Ovary (tissue), 9 donors: Measurements from ENCODE around the gene ANKH. TPM values are rescaled to one million over a fixed set of nuclear protein-coding genes. Genes with fewer than 3 reads are reported as not detected.

ENCODE experiments used
- DNase-seq, 5 donors: peaks; one replicate each; pipeline ENCODE4 v3.0.0-alpha.2; 2019 to 2020
- H3K27ac ChIP-seq, 2 donors: fragments of 200-600 bp; one replicate each; pipeline versions ENCODE4 v1.5.1 to v1.8.0; 2019 to 2022
- H3K27me3 ChIP-seq: fragments of 200-600 bp; one replicate; pipeline ENCODE4 v1.8.0; 2022
- H3K36me3 ChIP-seq: fragments of 200-600 bp; sonication (generic); one replicate; pipeline ENCODE4 v1.5.1; 2019
- H3K4me1 ChIP-seq: one replicate; pipeline ENCODE4 v1.8.1; 2013; ENCODE audit warnings: mild to moderate bottlenecking, moderate library complexity; ENCODE audit not compliant: insufficient read depth
- H3K4me3 ChIP-seq: fragments of 200-600 bp; sonication (generic); one replicate; pipeline ENCODE4 v1.5.1; 2017
- H3K9me3 ChIP-seq, 2 donors: fragments of 200-600 bp in 1 of 2; sonication (generic) in 1 of 2; one replicate each; pipeline versions ENCODE4 v1.5.1 to v1.8.1; 2013 to 2019; ENCODE audit warnings: mild to moderate bottlenecking in 1 of 2, moderate library complexity in 1 of 2
- EP300 ChIP-seq: sonication (generic); formaldehyde crosslinking; IDR thresholded peaks from one replicate; pipeline ENCODE4 v1.6.1; 2017; ENCODE audit warnings: antibody characterized with exemption
- POLR2A ChIP-seq: fragments of 450-650 bp; IDR thresholded peaks from one replicate; pipeline ENCODE4 v1.6.1; 2017; ENCODE audit warnings: antibody characterized with exemption, mild to moderate bottlenecking, moderate library complexity
- WGBS, 3 donors: extraction: QIAGEN DNeasy Blood & Tissue Kit in 1 of 3; methylation state at CpG; one replicate each; pipeline versions ENCODE4 v1.1.5 to v1.1.7; 2013 to 2017; 5-methylcytosine and 5-hydroxymethylcytosine counted together
- intact Hi-C, 4 donors: fragments of 100-400 bp; cut with DNase I; formaldehyde crosslinking; loops; one replicate each; pipeline versions ENCODE4 v1.11.0 to v1.15.1; 2022 to 2023
- microRNA-seq, 3 donors: library from miRNA; unstranded; fragments of <30 nt; microRNA quantifications; one replicate each; pipeline versions ENCODE4 to v1.2.0, GENCODE V29; 2019 to 2020
- polyA plus RNA-seq, 2 donors: library from polyadenylated mRNA; stranded (reverse); fragments of 200-250 nt in 1 of 2; fragments of 350-450 nt in 1 of 2; fragmentation: Illumina TruSeq in 1 of 2; extraction: RNeasy Lipid Tissue Mini Kit (QIAGEN cat#74804) in 1 of 2; gene quantifications; one replicate each; pipeline ENCODE4 v1.2.3, GENCODE V29; 2013 to 2014
- small RNA-seq: library from RNA; depleted of rRNA; stranded (forward); fragments of <200 nt; gene quantifications from one replicate; pipeline ENCODE3, GENCODE V24; 2016
- total RNA-seq, 7 donors: library from RNA; depleted of rRNA in 2 of 7; stranded (reverse); fragments of >200 nt in 2 of 7; fragmentation: NEBNext Ultra II Directional in 3 of 7; extraction: Animal tissue kit (Norgen Biotek cat#: 25700) in 3 of 7; gene quantifications; one replicate each; pipeline versions ENCODE4 v1.1.0 to v1.2.4, GENCODE V29; 2016 to 2023
- TF ChIP-seq, protein P1 (sequence below), 3 donors: fragments of 450-650 bp in 2 of 3; fragments of 200-600 bp in 1 of 3; IDR thresholded peaks; one replicate each; pipeline versions ENCODE4 v1.5.1 to v1.8.0; 2016 to 2022; ENCODE audit warnings: antibody characterized with exemption in 3 of 3, mild to moderate bottlenecking in 1 of 3
- donor health status: DM: no; HTN: no; CAD: no; lungs with moderate emphysema.
- donor health status: DM: no; HTN: no; CAD: no.
- donor health status: Bipolar disorder and iron deficiency.
- donor health status: DM: yes; HTN: yes; CAD: no.
- donor health status: DM: no; HTN: no; CAD: no.
- donor health status: DM: yes; HTN: yes; CAD: no.

Gene ANKH
- total and polyA plus RNA-seq, 9 donors = 17.2 to 80.7 (median 44.6) TPM

DNA sequence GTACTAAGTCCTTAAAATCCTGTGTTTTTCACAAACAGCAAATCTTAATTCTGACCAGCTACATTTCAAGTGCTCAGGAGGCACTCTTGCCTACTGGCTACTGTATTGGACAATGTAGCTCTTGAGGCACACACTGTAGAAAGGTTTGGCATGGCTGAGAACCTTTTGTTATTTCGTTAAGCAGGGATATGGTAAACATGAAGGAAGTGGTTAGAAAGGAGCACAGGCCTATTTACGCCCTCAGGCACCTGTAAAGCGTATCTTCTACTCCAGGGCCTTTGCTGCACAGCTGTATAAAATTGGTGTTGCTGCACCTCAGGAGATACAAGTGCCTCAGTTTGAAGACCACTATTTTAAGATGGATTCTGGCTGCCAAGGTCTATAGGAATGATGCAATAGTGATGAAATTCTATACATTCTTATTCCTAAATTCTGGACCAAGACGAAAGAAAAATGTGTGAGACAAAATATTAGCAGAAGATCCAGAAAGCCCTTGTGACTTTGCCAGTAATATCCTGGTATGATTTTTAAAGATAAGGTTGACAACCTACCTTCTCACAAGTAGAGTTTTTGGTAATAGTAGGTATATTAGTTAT, 216.3 kb downstream of the ANKH start:
- H3K27ac ChIP-seq = no peak overlapping the region
- WGBS, 3 donors = 61 to 64% (median 63%) methylated on average over 4 of the region's 4 CpGs
- intact Hi-C loops = no loop called here
- H3K36me3 ChIP-seq = no peaks in the 10 kb centered on the region
- H3K4me1 ChIP-seq = no peaks in the 10 kb centered on the region
- no peak for DNase-seq
- TF ChIP-seq EP300 (no peak), POLR2A (no peak)
- TF ChIP-seq, protein P1, sequence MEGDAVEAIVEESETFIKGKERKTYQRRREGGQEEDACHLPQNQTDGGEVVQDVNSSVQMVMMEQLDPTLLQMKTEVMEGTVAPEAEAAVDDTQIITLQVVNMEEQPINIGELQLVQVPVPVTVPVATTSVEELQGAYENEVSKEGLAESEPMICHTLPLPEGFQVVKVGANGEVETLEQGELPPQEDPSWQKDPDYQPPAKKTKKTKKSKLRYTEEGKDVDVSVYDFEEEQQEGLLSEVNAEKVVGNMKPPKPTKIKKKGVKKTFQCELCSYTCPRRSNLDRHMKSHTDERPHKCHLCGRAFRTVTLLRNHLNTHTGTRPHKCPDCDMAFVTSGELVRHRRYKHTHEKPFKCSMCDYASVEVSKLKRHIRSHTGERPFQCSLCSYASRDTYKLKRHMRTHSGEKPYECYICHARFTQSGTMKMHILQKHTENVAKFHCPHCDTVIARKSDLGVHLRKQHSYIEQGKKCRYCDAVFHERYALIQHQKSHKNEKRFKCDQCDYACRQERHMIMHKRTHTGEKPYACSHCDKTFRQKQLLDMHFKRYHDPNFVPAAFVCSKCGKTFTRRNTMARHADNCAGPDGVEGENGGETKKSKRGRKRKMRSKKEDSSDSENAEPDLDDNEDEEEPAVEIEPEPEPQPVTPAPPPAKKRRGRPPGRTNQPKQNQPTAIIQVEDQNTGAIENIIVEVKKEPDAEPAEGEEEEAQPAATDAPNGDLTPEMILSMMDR (IDR thresholded peaks at IDR 0.05) = no peak
- no peaks in the 10 kb centered on the region for H3K9me3 ChIP-seq
- H3K4me3 ChIP-seq = no peak overlapping the region
- no peaks in the 10 kb centered on the region for H3K27me3 ChIP-seq

Small RNAs within 50 kb of the gene (microRNA-seq; reads per million reads assigned to microRNA genes)
- gene MIR4637 = 0 reads per million in 3 donors

Small RNAs within 50 kb of the gene (small RNA-seq; reads per million reads assigned to genes)
- not detected for gene HNRNPKP5
- not detected for gene MIR4637

Other genes with a start within 250 kb of the ANKH start
- gene OTULIN, start 207.1 kb downstream of the ANKH start, total RNA-seq = 10 to 100 TPM; 21.1 to 29.3 (median 23.9) TPM
- 1 to 10 TPM; 4.1 to 7.5 TPM for gene OTULIN, start 207.1 kb downstream of the ANKH start, polyA plus RNA-seq